GM18867 (cell line): ENCODE results near the gene FAM163B.

Experiments used
- ATAC-seq: cut with Tn5 transposase; IDR thresholded peaks from one replicate; pipeline ENCODE4 v1.9.1; 2021; ENCODE audit warnings: mild to moderate bottlenecking, moderate library complexity; ENCODE audit not compliant: unreplicated experiment

The FAM163B gene

GRCh38 chr9:133553123-133553522 is 56.1 kb downstream of the FAM163B start:
- no peak for ATAC-seq

GRCh38 chr9:133552236-133552635 is 57.0 kb downstream of the FAM163B start:
- ATAC-seq = no peak

- ATAC-seq = no peak
These were observed 57.7 kb downstream of the FAM163B start for GRCh38 chr9:133551446-133551845.

- no peak for ATAC-seq
These were observed 62.1 kb downstream of the FAM163B start for GRCh38 chr9:133547116-133547515.

GRCh38 chr9:133546287-133546680 is 62.9 kb downstream of the FAM163B start:
- ATAC-seq = no peak

GRCh38 chr9:133545494-133546286 is 63.5 kb downstream of the FAM163B start:
- no peak for ATAC-seq

GRCh38 chr9:133543772-133544467 is 65.3 kb downstream of the FAM163B start:
- ATAC-seq = no peak

GRCh38 chr9:133542002-133542401 is 67.2 kb downstream of the FAM163B start:
- no peak for ATAC-seq

- no peak for ATAC-seq
These were observed 68.5 kb downstream of the FAM163B start for GRCh38 chr9:133540698-133541025.

GRCh38 chr9:133539991-133540697 is 69.0 kb downstream of the FAM163B start:
- no peak for ATAC-seq

GRCh38 chr9:133538851-133539833 is 70.0 kb downstream of the FAM163B start:
- ATAC-seq = no peak

- ATAC-seq = no peak
These were observed 71.0 kb downstream of the FAM163B start for GRCh38 chr9:133538176-133538575.

GRCh38 chr9:133537257-133537656 is 71.9 kb downstream of the FAM163B start:
- no peak for ATAC-seq

- ATAC-seq = no peak
These were observed 72.7 kb downstream of the FAM163B start for GRCh38 chr9:133536536-133536935.

GRCh38 chr9:133536080-133536479 is 73.1 kb downstream of the FAM163B start:
- no peak for ATAC-seq

GRCh38 chr9:133535306-133535877 is 73.8 kb downstream of the FAM163B start:
- no peak for ATAC-seq

- no peak for ATAC-seq
These were observed 74.6 kb downstream of the FAM163B start, which contains the start of gene ADAMTSL2 for GRCh38 chr9:133534346-133535291. Gene ADAMTSL2 (plus strand): TSS chr9:133534704. CDS start chr9:133536713, 2,009 bp downstream.

- no peak for ATAC-seq
These were observed 75.3 kb downstream of the FAM163B start for GRCh38 chr9:133533857-133534256.
